GM21529 (cell line): ENCODE measurements around the gene BRICD5.
"Not testable (repeated sequence)": the region's sequence is repeated elsewhere in the genome, so short reads cannot be mapped to it uniquely, and the experiment has no call there.

Experiments
- ATAC-seq: cut with Tn5 transposase; IDR thresholded peaks from one replicate; pipeline ENCODE4 v1.9.1; 2021; ENCODE audit not compliant: unreplicated experiment

BRICD5 gene

DNA sequence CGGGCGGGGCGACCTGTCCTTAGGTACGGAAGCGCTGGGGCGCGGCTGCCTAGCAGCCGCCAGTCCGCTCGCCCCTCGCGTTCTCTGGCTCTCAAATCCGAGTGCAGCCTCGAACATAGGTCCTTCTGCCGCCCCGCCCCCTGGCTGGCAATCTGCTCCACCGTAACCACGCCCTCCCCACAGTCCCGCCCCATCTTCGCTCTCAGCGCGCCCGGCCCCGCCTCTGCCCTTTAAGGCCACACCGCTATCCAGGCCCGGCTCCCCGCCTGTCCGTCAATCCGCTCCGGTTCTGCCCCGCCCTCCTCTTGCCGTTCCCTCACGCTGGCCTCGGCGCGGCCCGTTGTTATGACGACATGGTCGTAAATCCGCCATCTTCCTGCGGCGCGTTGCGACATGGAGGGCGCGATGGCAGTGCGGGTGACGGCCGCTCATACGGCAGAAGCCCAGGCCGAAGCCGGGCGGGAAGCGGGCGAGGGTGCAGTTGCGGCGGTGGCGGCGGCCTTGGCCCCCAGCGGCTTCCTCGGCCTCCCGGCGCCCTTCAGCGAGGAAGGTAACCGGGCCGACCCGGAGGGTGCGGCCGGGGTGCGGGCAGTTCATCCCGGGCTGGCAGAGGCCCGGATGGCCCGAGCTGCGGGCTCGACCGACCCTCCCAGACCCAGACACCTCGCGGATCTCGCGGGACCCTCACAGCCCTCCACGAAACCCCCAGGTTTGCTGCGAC lies 12.7 kb upstream of the BRICD5 start, which contains the start of gene E4F1:
TSS of gene E4F1 (plus strand) at position 371 of the 721 bp plus-strand sequence. CDS start at position 394, 23 bp downstream.
- peak; percentile 86 for ATAC-seq

GRCh38 chr16:2216330-2216729 lies 5.7 kb upstream of the BRICD5 start:
- no peak for ATAC-seq

GRCh38 chr16:2214719-2214968 lies 4.0 kb upstream of the BRICD5 start, which contains the start of gene PGP:
TSS of gene PGP (minus strand) at chr16:2214840. CDS start at chr16:2214777, 63 bp downstream.
- no peak for ATAC-seq

DNA sequence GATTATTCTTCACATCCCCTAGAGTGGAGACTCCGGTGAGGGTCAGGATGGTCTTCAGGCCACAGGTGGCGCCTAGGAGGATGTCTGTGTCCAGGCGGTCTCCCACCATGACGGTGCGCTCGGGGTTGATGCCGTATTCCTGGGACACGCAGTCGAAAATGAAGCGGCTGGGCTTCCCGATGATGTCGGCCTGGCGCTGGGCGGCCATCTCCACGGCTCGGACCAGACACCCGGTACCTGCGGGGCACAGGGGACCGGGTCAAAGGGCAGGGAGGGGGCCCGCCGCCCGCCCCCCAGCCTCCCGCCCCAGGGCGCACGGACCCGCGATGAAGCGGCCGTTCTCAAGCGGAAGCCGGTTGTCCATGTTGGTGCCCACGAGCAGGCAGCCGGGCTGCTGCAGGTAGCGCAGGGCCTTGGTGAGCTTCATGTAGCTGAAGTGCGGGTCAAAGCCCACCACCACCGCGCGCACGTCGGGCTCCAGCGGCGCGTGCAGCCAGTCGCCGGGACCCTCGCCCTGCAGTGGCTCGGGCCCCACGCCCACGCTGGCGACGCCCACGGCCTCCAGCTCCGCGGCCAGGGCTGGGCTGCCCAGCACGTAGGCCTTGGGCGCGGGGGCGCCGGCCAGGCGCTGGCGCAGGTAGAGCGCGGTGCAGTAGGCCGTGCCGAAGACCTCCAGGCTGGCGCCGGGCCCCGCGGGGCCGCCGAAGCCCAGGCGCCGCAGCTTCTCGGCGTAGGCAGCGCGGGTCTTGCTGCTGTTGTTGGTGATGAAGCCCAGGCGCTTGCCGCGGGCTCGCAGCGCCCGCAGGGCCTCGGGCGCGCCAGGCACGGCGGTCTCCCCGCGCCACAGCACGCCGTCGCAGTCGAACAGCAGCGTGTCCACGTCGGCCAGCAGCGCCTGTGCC lies 3.4 kb upstream of the BRICD5 start:
- peak; percentile 3 for ATAC-seq

DNA sequence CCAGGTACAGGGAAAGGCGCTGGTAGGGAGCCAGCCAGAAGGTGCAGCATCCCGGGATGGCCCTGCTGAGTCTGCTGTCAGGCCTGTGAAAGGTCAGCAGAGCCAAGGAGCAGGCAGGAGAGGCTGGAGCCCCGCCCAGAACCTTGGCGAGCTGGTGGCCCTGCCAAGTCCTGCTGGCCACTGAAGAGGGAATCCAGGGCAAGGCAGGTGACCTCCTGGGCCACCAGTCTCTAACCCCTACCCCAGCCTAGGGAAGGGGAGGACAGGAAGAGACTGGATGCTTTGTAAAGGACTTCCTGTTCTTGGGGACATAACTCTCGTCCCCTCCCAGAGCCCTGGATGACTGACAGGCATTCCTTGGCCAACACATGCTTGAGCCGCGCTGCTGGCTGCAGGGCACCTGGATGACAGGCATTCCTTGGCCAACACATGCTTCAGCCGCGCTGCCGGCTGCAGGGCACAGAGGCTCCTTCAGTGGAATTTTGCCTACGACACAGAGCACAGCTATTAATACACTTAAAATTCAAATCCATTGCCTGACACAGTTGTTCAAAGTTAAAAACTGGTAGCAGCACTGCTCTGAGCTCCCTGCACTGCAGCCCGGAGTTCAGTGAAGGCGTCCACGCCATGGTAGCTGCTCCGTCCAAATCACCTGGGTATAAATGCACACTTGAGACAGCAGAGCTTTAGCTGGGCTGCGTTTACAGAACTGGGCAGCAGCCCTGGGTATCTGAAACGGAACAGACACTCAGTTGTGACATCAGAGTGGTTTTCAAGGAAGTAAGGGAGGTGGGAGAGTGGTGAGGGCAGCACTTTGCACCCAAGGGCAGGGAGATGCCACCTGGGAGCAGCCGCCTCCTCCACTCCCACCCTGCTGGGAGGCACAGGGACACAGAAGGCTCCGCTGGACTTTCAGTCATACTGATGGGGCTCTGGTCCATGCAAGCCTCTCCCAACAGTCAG lies 2.0 kb upstream of the BRICD5 start:
- ATAC-seq, result no peak

GRCh38 chr16:2211923-2212347 lies 1.3 kb upstream of the BRICD5 start:
- ATAC-seq, result no peak

DNA sequence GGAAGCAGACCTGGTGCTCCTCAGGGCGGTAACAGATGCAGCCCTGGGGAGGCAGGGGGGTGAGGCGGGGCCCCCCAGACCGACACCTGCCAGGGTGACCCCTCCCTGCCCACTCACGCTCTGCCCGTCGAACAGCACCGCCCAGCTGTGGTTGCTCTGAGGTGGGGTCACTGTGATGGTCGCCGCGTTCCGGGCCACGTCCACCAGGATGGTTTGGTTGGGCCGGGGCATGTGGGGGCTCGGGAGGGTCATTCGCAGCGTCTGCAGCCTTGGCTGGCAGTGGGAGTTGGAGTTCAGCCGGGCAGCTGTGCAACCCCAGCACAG lies 692 bp downstream of the BRICD5 start:
- no peak for ATAC-seq

DNA sequence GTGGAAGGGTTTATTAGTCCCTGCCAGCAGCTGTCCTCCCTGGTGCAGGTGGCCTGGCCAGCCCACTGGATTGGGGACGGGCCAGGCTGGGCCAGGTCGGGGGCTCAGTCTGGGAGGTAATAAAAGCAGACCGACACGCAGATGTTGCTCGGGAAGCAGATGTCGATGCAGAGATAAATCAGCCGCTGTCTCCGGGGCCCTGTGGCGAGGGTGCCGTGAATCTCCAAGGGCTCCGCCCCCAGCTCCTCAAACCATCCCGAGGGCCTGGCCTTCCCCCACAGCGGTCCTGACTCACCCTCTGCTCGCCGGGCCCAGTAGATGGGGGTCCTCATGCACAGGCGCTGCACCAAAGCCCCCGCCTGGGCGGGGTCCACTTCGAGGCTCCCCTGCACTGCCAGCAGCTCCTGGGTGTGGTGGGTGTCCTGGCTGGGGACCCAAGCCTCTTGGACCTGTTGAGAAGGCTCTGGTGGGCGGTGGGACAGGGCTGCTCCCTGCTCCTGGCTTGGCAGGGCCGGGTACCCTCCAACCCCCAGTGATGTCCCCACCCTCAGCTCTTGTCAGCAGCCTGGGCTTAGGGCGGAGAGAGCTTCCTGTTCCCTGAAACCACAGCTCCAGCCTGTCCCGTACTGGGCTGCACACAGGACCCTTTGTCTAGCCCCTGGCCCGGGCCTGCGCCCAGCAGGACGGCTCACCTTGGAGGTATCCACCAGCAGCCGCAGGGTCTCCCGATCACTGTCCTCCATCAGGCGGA lies 1.2 kb downstream of the BRICD5 start:
- ATAC-seq, result no peak

DNA sequence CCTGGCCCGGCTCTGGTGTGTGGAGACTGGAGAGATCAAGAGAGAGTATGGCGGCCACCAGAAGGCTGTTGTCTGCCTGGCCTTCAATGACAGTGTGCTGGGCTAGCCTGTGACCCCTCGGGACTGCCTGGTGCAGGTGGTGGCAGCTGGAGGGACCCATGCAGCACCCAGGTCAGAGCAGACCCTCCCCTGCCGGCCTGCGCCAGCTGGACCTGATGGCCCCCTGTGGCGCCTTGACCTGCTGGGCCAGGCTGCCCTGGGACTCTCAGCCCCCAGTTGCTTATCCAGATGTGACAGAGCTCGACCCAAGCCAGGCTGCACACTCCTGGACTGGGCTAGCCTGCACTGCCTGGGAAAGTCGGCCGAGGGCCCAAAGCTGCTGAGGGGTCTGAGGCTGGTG lies 1.9 kb downstream of the BRICD5 start:
- ATAC-seq, result no peak

DNA sequence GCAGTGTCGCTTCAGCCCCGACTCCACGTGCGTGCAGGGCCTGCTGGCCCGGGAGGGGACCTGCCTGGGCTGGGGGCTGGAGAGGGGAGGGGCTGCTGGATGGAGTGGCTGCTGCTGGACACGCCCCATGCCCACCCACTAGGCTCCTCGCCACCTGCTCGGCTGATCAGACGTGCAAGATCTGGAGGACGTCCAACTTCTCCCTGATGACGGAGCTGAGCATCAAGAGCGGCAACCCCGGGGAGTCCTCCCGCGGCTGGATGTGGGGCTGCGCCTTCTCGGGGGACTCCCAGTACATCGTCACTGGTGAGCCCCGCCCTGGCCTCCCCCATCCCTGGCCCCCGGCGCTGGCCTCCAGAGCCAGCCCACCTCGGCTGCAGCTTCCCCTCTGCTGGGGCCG lies 2.4 kb downstream of the BRICD5 start:
- ATAC-seq, result no peak

- no peak for ATAC-seq
Measured at GRCh38 chr16:2207872-2208271, 2.8 kb downstream of the BRICD5 start.

DNA sequence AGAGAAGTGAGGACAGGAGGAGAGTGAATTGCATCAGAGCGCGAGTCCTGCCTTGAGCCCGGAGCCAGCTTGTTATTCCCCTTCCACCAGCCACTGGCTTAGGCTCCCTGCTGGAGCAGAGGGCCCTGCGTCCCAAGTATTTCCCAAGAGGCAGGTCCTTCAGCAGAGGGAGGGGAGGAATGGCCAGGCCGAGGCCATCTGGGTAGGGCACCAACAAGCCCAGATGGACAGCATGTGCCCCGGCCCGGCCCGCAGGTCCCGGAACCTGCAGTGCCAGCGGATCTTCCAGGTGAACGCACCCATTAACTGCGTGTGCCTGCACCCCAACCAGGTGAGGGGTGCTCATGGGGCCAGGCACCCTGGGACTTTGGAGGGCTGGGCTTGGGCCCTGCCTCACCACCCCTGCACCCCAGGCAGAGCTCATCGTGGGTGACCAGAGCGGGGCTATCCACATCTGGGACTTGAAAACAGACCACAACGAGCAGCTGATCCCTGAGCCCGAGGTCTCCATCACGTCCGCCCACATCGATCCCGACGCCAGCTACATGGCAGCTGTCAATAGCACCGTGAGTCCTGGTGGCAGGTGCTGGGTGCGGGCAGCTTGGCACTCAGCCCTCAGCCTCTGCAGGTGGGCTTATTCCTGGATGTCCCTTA lies 3.8 kb downstream of the BRICD5 start:
- no peak for ATAC-seq

- ATAC-seq, result no peak
Measured at GRCh38 chr16:2206420-2206779, 4.3 kb downstream of the BRICD5 start.

DNA sequence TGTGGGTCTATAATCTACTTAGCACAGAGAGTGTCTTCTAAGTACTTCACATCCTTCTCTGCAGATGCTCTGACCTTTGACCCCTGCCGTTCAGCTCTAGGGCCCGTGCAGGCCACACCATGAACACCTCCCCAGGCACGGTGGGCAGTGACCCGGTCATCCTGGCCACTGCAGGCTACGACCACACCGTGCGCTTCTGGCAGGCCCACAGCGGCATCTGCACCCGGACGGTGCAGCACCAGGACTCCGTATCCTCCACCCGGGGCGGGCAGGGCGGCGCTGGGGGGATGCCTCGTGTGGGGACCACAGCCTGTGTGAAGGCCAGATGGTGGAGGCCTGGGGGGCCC lies 4.7 kb downstream of the BRICD5 start:
- ATAC-seq, result peak; percentile 8

- peak; percentile 64 for ATAC-seq
Measured at GRCh38 chr16:2205104-2205966, 5.3 kb downstream of the BRICD5 start, which contains the start of gene MLST8. TSS of gene MLST8 (plus strand) at chr16:2205454. CDS start at chr16:2206086, 632 bp downstream.

DNA sequence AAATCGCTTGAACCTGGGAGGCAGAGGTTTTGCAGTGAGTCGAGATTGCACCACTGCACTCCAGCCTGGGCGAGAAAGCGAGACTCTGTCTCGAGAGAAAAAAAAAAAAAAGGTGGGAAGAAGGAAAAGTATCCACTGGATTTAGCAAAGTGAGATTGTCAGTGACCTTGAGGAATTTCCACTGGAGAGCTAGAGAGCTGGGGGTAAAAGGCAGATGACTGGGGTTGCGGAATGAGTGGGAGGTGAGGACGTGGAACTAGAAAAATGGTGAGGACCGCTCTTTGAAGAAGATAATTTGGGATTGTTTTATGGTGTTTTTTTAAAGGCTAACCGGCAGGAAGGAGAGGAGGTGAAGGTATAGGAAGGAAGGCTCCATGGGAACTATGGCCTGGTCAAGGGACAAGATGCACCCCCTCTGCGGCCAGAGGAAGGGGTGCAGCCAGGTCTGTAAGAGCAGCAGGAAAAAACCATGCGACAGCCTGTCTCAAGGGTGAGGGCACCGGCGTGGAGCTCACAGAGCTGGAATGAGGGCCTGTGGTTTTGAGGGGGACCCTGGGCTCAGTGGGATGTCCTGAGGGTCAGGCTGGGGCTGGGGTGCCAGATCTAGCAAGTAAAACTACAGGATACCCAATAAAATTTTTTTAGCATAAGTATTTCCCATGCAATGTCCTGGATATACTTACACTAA lies 6.1 kb downstream of the BRICD5 start:
- ATAC-seq, result no peak

DNA sequence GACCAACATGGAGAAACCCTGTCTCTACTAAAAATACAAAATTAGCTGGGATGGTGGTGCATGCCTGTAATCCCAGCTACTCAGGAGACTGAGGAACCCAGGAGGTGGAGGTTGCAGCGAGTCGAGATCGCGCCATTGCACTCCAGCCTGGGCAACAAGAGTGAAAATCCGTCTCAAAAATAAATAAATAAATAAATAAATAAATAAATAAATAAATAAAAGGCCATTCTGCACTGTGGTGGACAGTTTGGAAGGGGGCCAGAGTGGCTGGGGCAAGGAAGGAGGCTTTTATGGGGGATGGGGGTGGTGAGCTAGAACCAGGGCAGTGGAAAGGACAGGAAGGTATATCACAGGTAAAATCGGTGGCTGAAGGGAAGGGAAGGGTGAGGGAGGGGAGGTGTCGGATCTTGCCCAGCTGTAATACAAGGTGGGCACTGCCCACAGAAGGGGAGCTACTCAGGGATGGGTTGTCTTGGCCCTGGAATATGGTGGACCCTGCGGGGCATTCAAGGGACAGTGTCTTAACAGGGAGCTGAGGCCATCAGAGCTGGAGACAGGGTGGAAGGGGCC lies 7.5 kb downstream of the BRICD5 start:
- ATAC-seq, result not testable (repeated sequence)

GRCh38 chr16:2200313-2200712 lies 10.3 kb downstream of the BRICD5 start:
- ATAC-seq, result no peak
